NCI-H1436 treated with DMSO at 0.1 percent for 48 hours (cell line): ENCODE measurements around the gene MAP3K3.

Experiments
- DNase-seq: peaks from one replicate; lab custom pipeline; 2025; lab: John Stamatoyannopoulos, UW

The MAP3K3 gene

DNA sequence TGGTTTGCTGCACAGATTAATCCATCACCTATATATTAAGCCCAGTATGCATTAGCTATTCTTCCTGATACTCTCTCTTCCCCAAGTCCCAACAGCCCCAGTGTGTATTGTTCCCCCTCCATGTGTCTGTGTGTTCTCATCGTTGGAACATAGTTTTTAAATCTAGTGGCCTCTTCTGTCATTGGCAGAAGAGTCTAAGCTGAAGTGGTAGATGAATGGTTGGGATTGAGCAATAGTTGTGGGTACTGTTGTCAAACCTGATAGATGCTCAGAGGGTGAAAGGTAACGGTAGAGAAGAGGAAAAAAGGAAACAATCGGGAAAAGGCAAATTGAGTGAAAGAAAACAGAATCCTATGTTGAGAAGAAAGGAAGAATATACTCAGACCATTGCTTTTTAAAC, 29.9 kb downstream of the MAP3K3 start:
- no peak for DNase-seq

DNA sequence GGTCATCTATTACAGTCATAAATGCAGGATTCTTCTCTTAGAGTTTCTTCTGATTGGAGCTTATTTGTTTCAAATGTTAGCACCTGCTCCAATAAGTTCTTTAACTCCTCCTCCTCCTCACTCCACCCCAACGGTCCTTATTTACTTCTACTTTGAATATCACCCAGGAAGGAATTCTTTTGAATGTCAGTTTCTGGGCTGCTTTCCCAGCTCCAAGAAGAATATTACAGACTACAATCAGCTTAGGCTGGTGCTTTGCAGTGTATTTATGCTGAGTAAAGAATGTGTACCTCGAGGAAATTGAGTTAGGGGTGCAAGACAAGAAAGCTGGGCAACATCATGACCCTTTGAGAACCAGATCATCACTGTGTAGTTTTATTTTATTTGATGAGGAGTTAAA, 30.8 kb downstream of the MAP3K3 start:
- DNase-seq = no peak

DNA sequence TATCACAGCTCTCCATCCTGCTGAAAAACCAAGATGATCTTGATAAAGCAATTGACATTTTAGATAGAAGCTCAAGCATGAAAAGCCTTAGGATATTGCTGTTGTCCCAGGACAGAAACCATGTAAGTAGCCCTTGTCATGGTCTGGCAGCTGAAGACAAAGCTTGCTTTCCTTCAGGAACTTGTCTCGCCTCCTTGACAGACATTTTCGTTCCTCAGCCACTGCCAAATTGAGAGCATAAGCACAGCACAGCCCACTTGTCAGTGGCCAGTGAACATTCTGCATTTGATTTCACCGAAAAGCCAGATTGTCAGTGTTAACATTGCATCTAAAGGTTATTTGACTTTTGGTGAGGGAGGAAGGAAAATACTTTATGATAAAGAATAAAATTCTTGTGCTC, 35.6 kb downstream of the MAP3K3 start:
- no peak for DNase-seq

DNA sequence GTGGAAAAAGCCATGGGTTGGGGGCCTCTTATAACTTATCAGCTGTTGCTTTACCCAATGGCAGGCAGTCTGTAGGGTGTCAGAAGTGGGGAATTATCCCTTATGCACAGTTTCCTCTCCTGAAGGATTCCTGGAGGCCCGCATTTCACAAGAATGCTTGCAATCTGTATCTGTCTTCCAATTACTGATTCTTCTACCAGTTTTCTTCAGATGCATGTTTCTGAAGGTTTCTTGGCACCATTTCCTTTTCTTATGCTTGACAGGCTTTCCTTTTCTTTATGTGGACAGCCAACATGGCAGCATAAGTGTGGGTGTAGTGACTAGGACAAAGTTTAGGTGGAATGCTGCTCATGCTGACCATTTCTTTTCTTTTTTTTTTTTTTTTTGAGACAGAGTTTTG, 36.1 kb downstream of the MAP3K3 start:
- no peak for DNase-seq

DNA sequence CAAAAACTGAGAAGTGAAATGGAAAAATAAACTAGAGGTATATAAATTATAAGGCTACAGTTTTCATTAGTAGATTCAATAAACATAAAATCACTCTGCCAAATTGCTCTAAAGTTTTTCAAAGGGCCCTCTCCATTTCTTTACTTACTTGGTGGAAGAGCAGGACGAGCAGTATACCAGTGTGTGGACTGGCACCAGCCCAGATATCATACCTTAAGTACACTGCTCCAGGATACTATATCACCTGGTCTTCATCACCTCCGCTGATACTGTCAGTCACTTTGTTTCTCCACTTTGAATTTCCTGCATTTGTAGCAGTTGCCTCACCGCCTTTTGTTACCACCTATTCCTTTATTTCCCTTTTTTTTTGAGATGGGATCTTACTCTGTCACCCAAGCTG, 37.6 kb downstream of the MAP3K3 start:
- DNase-seq = no peak

DNA sequence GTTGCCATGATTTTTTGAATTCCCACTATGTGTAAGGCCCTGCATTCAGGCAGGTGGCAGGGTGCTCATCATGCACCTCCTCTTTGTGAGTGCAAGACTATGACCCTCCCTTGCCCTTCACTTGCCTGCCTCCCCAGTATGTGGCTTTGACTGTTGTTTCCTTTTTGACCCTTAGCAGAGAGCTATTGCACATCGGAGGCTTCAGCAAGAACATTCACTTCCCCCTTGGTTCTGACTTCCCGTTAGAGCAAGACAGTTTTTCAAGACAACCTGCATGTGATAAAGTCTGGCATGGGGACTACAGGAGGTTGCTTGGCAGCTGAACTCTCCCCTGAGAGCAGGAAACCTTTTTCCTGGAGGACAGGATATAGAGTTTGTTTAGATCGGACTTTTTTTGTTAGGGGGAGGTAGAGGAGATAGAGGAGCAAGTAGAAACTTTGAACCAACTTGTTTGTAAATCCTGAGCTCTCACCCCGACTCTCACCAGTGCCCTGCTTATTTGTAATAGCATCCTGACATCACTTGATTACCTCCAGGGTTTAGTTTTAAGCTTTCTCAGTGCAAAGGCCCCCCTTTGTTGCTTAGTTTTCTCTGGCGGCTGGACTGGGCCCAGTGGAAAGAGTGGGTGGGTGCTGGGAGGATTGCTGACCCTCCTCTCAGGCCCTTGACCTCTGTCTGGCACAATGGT, 43.5 kb downstream of the MAP3K3 start:
- DNase-seq = no peak

DNA sequence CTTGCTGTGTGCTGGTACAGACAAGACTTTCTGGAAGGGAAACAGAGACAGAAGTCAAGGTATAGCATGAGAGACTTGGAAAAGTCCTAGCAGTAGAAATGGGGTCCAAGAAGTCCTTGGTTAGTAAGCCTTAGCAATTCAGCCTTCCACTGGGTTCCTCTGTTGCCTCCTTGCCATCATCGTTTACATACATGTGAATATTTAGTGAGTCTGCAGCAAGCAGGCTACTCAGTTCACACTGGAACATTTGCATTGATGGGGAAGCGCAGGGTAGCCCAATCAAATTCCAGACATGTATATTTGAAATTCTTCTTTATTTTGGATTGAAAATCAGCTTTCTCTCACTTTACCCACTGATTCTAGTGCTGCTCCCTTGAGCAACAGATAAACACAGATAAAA, 50.6 kb downstream of the MAP3K3 start:
- DNase-seq = no peak

DNA sequence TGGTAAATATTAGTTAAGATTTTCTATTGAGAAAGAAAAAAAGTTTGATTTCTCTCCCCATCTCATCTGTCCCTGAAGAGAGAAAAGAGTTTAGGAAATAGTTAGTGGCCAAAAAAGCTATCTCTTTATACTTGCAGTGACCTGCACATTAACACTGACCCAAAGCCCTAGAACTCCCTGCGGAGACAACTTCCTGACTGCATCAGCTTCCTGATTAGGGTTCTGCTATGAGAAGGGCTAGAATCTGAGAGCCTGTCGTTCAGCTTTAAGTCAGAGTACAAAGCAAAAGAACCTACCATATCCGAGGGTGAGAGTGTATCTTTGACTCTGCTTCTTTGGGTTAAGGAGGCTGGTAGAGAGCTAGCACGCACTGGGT, 53.0 kb downstream of the MAP3K3 start:
- no peak for DNase-seq

DNA sequence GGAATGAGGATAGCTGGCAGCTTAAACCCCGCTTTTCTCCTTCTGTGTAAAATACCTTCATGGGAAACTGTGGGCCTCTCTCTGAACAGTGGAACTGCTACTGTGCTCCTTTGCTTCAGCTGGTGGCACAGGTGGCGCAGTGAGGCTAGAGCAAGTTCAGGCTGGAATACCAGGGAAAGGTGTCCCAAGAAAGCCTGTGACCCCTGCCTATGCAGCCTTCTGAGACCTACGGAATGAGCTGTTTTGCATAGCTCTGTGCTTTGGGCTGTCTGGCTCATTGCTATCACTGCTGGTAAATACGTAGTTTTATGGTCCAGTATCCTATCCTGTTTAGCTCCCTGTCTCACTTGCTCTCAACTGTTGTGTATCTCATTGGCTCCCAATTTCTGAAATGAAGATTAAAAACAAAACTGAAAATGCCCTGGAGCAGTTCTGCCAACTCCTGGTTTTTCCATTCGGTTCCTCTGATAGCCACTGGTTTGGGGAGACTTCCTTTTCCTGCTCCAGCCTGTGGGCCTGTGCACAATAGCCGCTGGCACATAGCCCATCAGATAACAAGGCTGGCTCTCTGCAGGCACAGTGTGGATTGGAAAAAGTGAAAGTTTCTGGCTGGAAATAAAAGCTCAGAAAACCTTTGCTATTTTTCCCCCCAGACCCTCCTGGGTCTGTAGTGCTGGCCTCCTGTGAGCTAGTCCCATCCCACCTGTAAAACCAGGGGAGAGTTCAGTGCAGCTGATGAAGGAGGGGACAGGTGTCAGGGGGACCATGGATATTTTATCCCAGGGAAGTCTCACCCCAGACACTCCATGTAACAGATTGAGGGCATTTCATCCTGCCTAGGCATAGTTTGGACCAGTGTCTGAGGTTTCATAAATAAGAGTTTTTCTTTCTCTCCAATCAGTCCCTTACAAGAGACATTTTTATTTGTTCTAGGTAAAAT, 53.7 kb downstream of the MAP3K3 start:
- DNase-seq = no peak

DNA sequence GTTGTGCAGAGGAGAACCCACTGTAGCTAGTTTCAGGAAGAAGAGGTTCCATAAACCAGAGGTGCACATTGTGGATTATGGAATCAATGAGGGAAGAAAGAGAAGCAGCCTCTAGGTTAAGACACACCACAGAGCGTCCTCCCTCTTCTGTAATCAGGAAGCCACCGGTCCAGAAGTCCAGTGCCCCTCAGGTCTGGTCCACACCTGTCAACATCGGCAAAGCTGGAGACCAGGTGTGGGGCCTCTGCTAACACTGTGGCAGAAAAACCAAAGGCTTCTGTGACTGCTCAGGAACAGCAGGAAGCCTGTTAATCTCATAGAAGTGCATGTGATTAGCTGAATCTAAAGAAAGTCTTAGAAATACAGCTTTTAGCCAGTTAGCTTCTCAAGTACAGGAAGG, 54.4 kb downstream of the MAP3K3 start:
- no peak for DNase-seq

DNA sequence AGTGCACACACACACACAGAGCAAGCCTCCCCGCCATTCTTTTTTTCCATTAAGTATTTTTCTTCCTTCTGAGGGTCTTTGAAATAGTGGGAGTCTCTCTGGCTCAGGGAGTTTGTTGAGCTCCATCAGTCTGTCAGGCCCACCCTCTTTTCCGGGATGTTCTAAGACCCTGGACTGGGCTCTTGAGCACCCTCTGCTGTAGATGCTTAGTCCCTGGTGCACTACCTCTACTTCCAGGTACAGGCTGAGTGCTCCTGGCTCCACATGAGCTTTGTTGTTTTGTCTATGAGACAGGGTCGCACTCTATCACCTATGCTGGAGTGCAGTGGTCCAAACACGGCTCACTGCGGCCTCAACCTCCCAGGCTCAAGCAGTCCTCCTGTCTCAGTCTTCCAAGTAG, 57.0 kb downstream of the MAP3K3 start:
- DNase-seq = no peak

DNA sequence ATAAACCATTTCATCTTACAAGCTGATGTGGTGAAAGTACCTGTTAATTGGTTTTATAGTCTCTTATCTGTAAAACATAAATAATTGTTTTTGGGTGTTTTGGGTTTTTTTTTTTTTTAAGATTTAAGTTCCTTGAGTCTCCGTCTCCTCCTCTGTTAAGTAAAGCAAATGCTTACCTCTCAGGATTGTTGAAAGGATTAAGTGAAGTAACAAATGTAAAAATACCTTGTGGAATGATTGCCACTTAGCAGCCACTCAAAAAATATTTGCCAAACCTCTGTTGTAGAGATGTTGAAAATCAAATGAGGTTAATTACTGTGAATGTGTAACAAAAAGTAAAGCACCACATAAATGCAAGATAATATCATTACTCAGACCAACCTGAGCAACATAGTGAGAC, 58.5 kb downstream of the MAP3K3 start:
- DNase-seq = no peak

DNA sequence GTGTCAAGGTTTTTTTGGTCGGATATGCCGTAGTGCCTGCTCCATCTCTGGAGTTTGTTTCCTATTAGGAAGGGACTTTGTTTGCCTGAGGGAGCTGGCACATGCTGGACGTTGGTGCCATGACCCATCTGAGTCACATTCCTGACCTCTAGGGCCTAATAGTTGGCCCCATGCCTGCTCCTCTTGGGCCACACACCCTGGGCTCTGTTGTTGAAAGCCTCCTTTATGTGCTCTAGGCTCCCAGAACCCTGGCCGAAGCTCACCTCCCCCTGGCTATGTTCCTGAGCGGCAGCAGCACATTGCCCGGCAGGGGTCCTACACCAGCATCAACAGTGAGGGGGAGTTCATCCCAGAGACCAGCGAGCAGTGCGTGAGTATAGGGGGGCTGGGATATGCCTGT, 59.3 kb downstream of the MAP3K3 start:
- DNase-seq = no peak

DNA sequence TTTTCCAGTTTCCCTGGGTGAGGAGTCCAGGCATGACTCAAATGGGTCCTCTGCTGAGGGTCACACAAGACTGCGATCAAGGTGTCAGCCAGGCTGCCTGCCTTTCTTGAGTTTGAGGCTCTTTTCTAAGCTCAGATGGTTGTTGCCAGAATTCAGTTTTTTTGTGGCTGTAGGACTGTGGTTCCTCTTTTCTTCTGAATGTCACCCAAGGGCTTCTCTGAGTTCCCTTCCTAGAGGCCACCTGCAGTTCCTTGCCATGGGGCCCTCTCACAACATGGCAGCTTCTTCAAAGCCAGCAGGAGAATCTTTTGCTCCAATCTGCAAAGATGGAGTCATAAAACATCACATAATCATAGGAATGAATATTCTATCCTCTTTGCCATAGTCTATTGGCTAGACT, 60.2 kb downstream of the MAP3K3 start:
- DNase-seq = no peak

DNA sequence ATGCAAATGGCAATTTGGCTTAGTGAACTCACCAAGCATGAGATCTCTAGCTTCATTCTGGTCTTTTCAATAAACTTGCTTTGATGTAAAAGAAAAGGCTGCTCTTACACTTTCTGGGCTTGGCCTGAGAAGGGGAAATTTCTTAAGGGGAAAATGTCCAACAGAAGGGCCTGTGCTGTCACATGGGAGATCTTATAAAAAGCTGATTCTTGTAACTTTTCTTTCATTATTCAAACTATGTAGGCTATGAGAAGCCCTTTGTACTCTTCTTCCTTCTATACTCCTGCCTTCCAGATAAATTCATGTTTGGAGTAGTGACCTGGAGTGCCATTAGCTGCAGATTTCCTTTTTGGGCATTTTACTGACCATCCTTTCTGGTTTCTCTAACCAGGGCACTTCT, 60.8 kb downstream of the MAP3K3 start:
- no peak for DNase-seq

DNA sequence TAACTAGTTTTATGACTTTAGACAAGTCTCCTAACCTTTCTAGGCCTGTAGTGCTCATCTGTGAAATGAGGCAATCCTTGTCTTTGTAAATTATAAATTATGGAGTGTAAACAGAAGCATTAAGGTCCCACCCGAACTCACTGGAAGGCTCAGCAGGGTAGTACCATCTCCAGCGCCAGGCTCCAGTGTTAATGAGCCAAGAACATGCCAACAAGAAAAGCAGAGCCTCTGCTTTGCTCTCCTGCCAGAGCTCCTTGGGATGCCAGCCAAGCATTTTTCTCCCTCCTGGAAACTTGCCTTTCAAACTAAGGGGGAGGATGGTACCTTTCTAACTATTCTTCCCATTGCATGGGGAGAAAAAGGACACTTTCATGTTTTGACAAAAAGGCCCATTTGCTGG, 62.8 kb downstream of the MAP3K3 start:
- no peak for DNase-seq

DNA sequence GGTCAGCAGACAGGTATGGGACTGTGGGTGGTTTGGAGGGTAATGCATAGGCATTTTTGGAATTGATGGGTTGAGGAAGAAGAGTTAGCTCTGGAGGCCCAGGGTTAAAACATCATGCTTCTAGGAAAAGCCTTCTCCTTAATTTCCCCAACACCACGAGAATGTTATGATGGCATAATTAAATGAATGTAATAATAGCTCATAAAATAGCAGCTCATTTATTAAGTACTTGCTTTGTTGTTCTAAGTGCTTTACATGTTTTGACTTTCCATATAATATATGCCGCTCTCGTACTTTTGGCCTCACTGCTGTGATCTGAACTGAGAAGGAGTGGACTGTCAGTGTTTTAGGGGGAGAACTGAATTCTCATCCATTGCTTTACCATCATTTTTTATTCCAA, 63.4 kb downstream of the MAP3K3 start:
- no peak for DNase-seq

DNA sequence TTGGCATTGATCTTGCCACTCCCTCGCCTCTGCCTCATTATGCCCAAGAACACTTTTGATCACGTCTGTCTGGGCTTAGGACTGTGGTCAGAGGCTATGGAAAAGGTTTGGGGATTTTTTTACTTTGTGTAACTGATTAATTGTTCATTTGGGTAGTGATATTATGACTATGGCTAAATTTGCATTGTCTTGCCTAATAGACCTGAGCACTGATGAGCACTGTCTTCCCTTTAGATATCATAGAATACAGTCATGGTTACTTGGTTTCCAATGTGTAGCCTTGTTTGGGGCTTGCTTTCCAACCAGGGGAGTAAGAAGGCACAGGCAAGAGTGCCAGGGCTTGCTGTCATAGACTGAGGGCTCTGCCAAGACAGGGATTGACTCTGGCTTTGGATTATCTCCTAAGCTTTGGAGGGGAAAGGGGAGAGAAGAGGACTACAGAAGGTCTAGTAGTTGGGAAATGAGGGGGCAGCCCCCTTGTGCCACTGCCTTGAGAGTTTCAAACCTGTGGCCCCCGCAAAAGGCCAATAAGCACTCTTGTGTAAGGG, 64.0 kb downstream of the MAP3K3 start:
- no peak for DNase-seq

DNA sequence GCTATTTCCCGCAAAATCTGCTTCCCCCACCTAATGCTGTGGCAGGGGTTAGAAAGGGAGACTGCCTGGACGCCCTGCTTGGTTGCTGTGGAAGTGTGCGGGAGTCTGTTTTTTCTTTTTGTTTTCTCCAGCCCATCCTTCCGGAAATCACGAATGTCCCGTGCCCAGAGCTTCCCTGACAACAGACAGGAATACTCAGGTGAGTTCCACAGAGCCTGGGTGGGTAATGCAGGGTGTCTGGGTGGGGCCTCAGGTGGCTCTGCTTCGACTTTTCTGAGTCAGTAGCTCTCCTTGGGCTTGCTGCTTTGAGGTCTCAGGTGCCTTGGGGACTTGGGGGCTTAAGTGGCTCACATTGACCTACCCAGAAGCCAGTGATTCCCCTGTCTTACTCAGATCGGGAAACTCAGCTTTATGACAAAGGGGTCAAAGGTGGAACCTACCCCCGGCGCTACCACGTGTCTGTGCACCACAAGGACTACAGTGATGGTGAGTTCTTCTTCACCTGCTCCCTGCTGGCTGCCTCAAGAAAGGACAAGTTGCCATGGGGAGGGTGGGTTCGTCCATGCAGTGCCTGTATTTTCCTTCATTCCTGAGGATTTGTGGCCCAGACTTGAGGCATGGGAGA, 66.3 kb downstream of the MAP3K3 start:
- no peak for DNase-seq

DNA sequence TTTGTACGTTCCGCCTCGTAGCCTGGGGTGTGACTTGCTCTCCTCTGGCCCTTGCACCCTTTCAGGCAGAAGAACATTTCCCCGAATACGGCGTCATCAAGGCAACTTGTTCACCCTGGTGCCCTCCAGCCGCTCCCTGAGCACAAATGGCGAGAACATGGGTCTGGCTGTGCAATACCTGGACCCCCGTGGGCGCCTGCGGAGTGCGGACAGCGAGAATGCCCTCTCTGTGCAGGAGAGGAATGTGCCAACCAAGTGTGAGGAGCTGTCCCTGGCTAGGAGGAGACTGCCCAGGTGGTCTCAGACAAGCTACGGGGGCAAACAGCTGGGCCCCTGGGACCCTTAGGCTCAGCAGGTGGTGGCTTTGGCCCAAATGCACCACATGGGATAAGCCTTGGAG, 67.3 kb downstream of the MAP3K3 start:
- DNase-seq = no peak

DNA sequence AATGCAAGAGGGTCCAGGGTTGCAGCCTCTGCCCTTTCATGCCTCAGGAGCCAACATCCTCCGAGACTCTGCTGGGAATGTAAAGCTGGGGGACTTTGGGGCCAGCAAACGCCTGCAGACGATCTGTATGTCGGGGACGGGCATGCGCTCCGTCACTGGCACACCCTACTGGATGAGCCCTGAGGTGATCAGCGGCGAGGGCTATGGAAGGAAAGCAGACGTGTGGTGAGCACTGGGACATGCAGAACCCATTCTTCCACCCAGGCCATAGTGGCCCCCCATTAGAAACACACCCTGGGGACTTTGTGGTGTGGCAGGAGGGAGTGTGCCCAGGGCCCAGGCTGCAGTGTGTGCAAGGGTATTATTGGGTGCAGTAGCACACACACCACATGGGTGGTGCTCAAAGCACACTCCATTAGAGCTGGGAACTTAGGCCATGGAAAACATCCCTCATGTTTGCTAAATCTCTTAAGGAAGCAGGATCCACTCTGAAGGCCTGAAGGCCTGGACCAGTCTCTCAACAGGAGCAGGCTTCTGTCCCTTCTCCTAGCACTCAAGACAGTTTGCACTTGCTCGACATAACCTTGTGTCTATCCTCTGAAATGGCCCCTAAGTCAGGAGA, 70.1 kb downstream of the MAP3K3 start:
- DNase-seq = no peak

DNA sequence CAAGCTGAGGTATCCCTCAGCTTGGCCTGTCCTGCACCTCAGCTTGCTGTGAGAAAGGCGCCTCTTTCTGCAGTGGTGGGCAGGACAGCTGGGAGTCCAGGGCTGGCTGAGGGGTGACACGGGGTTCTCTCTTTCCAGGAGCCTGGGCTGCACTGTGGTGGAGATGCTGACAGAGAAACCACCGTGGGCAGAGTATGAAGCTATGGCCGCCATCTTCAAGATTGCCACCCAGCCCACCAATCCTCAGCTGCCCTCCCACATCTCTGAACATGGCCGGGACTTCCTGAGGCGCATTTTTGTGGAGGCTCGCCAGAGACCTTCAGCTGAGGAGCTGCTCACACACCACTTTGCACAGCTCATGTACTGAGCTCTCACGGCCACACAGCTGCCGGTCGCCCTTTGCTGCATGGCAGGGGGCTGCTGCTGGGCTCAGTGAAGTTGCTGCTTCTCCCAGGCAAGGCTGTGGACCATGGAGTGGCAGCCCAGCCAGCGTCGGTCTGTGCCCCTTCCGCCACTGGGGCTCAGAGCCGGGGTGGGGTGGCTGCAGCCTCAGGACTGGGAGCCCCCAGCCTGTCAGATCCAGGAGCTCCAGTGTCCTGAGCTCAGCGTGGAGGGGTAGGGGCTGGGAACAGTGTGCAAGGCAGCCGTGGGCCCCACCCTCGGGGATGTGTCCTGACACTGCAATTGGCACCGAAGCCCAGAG, 71.3 kb downstream of the MAP3K3 start:
- no peak for DNase-seq
